HEK293 (cell line): ENCODE results near the gene IGLL1.

Source experiments
- CTCF ChIA-PET: fragments of 350-600 bp; formaldehyde crosslinking; extraction: SDS; loops from one replicate; lab custom pipeline; 2021; ENCODE audit warnings: antibody characterized with exemption; lab: Yijun Ruan, JAX
- POLR2A ChIA-PET: fragments of 300-600 bp; formaldehyde crosslinking; extraction: SDS; loops from one replicate; lab custom pipeline; 2020; ENCODE audit warnings: antibody characterized with exemption, inconsistent platforms; lab: Yijun Ruan, JAX
- H3K27ac ChIP-seq: fragments of 200-500 bp; sonication (Bioruptor generic); 2 replicates; pipeline ENCODE4 v1.5.1; 2014; ENCODE audit warnings: low read depth, low read length, control low read depth, inconsistent platforms; ENCODE audit errors: extremely low read depth
- H3K36me3 ChIP-seq, 2 experiments: fragments of 200-500 bp in 1 of 2; sonication (Bioruptor generic) in 1 of 2; 1 replicate in 1 of 2; 2 replicates in 1 of 2; pipeline ENCODE4 v1.5.1; 2014 to 2017; ENCODE audit warnings: inconsistent platforms in 2 of 2, low read length in 2 of 2; ENCODE audit not compliant: control insufficient read depth in 2 of 2, insufficient read depth in 1 of 2
- H3K4me1 ChIP-seq: fragments of 200-500 bp; sonication (Bioruptor generic); 2 replicates; pipeline ENCODE4 v1.5.1; 2014; ENCODE audit warnings: mild to moderate bottlenecking, low read length, inconsistent platforms; ENCODE audit not compliant: control insufficient read depth, insufficient read depth
- H3K4me3 ChIP-seq: 2 replicates; pipeline ENCODE4 v1.5.1; 2011; ENCODE audit warnings: low read depth, mild to moderate bottlenecking, control low read depth, low read length, moderate library complexity
- H3K9me3 ChIP-seq: fragments of 200-500 bp; sonication (Bioruptor generic); 2 replicates; pipeline ENCODE4 v1.5.1; 2014; ENCODE audit warnings: low read depth, low read length, inconsistent platforms; ENCODE audit not compliant: control insufficient read depth, insufficient read depth
- KLF16 ChIP-seq: fragments of 450-650 bp; formaldehyde crosslinking; IDR thresholded peaks from 2 replicates; pipeline ENCODE4 v1.5.1; 2017; ENCODE audit warnings: missing biosample characterization, missing genetic modification characterization
- KLF17 ChIP-seq: fragments of 450-650 bp; formaldehyde crosslinking; IDR thresholded peaks from 2 replicates; pipeline ENCODE4 v1.5.1; 2016; ENCODE audit warnings: missing biosample characterization, missing genetic modification characterization
- KLF8 ChIP-seq: fragments of 450-650 bp; formaldehyde crosslinking; IDR thresholded peaks from 2 replicates; pipeline ENCODE4 v1.5.1; 2016; ENCODE audit warnings: missing biosample characterization, missing genetic modification characterization
- YY1 ChIP-seq: fragments of 450-650 bp; formaldehyde crosslinking; IDR thresholded peaks from 2 replicates; pipeline ENCODE4 v1.5.1; 2018; ENCODE audit warnings: missing biosample characterization, missing genetic modification characterization
- ZBTB17 ChIP-seq: fragments of 450-650 bp; formaldehyde crosslinking; IDR thresholded peaks from 2 replicates; pipeline ENCODE4 v1.5.1; 2016; ENCODE audit warnings: missing biosample characterization, missing genetic modification characterization
- ZNF140 ChIP-seq: fragments of 450-650 bp; formaldehyde crosslinking; IDR thresholded peaks from 2 replicates; pipeline ENCODE4 v1.5.1; 2016; ENCODE audit warnings: missing biosample characterization, missing genetic modification characterization
- ZNF280D ChIP-seq: fragments of 450-650 bp; formaldehyde crosslinking; IDR thresholded peaks from 2 replicates; pipeline ENCODE4 v1.5.1; 2016; ENCODE audit warnings: missing biosample characterization, missing genetic modification characterization
- ZNF362 ChIP-seq: fragments of 450-650 bp; formaldehyde crosslinking; IDR thresholded peaks from 2 replicates; pipeline ENCODE4 v1.5.1; 2016; ENCODE audit warnings: missing biosample characterization, missing genetic modification characterization
- ZNF366 ChIP-seq: fragments of 450-650 bp; formaldehyde crosslinking; conservative IDR thresholded peaks from 2 replicates; pipeline ENCODE4 v1.5.1; 2016; ENCODE audit warnings: missing biosample characterization, missing genetic modification characterization
- ZNF37A ChIP-seq: fragments of 450-650 bp; IDR thresholded peaks from 2 replicates; pipeline ENCODE4 v1.5.1; 2018; ENCODE audit warnings: missing biosample characterization, missing genetic modification characterization
- ZNF398 ChIP-seq: fragments of 450-650 bp; formaldehyde crosslinking; IDR thresholded peaks from 2 replicates; pipeline ENCODE4 v1.5.1; 2017; ENCODE audit warnings: missing biosample characterization, missing genetic modification characterization
- ZNF621 ChIP-seq: fragments of 450-650 bp; formaldehyde crosslinking; IDR thresholded peaks from 2 replicates; pipeline ENCODE4 v1.5.1; 2017; ENCODE audit warnings: missing biosample characterization, missing genetic modification characterization
- ZNF701 ChIP-seq: fragments of 450-650 bp; formaldehyde crosslinking; IDR thresholded peaks from 2 replicates; pipeline ENCODE4 v1.5.1; 2016; ENCODE audit warnings: missing biosample characterization, missing genetic modification characterization
- ZNF76 ChIP-seq: fragments of 450-650 bp; formaldehyde crosslinking; IDR thresholded peaks from 2 replicates; pipeline ENCODE4; 2016; ENCODE audit warnings: low read depth, missing biosample characterization, missing genetic modification characterization, borderline replicate concordance
- ZNF792 ChIP-seq: fragments of 450-650 bp; formaldehyde crosslinking; IDR thresholded peaks from 2 replicates; pipeline ENCODE4 v1.5.1; 2016; ENCODE audit warnings: missing biosample characterization, missing genetic modification characterization

IGLL1 gene

GRCh38 chr22:23565915-23566704 lies 14.0 kb downstream of the IGLL1 start (continued):
- TF ChIP-seq ZNF280D (no peak), KLF16 (no peak), ZNF621 (tag by site-specific recombination) (no peak), ZNF76 (no peak), YY1 (tag by site-specific recombination) (no peak), ZNF140 (tag by site-specific recombination) (no peak), ZNF792 (tag by site-specific recombination) (no peak)

- no peak overlapping the region; the same call in 1 of the 2 replicates for H3K27ac ChIP-seq
- H3K36me3 ChIP-seq = no peaks in the 10 kb centered on the region
Measured at GRCh38 chr22:23565305-23565914, 14.7 kb downstream of the IGLL1 start.

GRCh38 chr22:23564276-23564675 lies 15.8 kb downstream of the IGLL1 start:
- TF ChIP-seq KLF8 (no peak), KLF17 (no peak), ZNF366 (tag by site-specific recombination) (no peak)
- H3K4me3 ChIP-seq = no peak overlapping the region
- no peaks in the 10 kb centered on the region for H3K36me3 ChIP-seq
- no peaks in the 10 kb centered on the region for H3K9me3 ChIP-seq
- no peak overlapping the region for H3K27ac ChIP-seq
- H3K4me1 ChIP-seq = no peaks in the 10 kb centered on the region; the same call in 1 of the 2 replicates
- ChIA-PET CTCF (interaction anchor here (0.9 to 3.8 kb wide), 2 partner anchors 13 to 28 kb away, joined by 3 to 19 read pairs; no protein-coding TSS in a partner anchor), POLR2A (no interaction called here)

More at GRCh38 chr22:23565305-23565914, 14.7 kb downstream of the IGLL1 start:
- TF ChIP-seq ZNF701 (tag by site-specific recombination) (no peak), ZBTB17 (tag by site-specific recombination) (peak; percentile 50; the same call in 1 of the 2 replicates), ZNF398 (tag by site-specific recombination) (peak; percentile 71), ZNF37A (tag by site-specific recombination) (no peak), ZNF362 (tag by site-specific recombination) (peak; percentile 90)
- Histone ChIP-seq H3K4me3 (no peak overlapping the region), H3K9me3 (no peaks in the 10 kb centered on the region), H3K4me1 (no peaks in the 10 kb centered on the region; the same call in 1 of the 2 replicates)
- CTCF ChIA-PET = interaction anchor here (0.7 to 3.8 kb wide), 3 partner anchors 12 to 59 kb away, joined by 3 to 19 read pairs (median 3); no protein-coding TSS in a partner anchor
- POLR2A ChIA-PET = interaction anchor here (0.6 kb wide), 1 partner anchor 137 kb away, joined by 3 read pairs; no protein-coding TSS in a partner anchor
